Neural progenitor cell (in vitro differentiated cells): ENCODE results near the gene ATP6V0D1. TPM values are rescaled to one million over a fixed set of nuclear protein-coding genes. Genes with fewer than 3 reads are reported as not detected.

Source experiments
- DNase-seq: peaks from one replicate; pipeline ENCODE4 v3.0.0-alpha.2; 2016; ENCODE audit warnings: low spot score
- H2AFZ ChIP-seq: fragments of 200-600 bp; sonication (generic); replicated peaks from 2 replicates; pipeline ENCODE4 v1.6.1; 2016; ENCODE audit warnings: antibody characterized with exemption
- H3F3A ChIP-seq: fragments of 200-600 bp; sonication (generic); 2 replicates; pipeline ENCODE4 v1.6.1; 2016; ENCODE audit warnings: antibody characterized with exemption, low read depth
- H3K27ac ChIP-seq: fragments of 200-600 bp; sonication (generic); 2 replicates; pipeline ENCODE4 v1.5.1; 2016; ENCODE audit warnings: mild to moderate bottlenecking
- H3K27me3 ChIP-seq: fragments of 200-600 bp; sonication (generic); 2 replicates; pipeline ENCODE4 v1.6.1; 2016; ENCODE audit warnings: mild to moderate bottlenecking, moderate library complexity
- H3K36me3 ChIP-seq: fragments of 200-600 bp; sonication (generic); 2 replicates; pipeline ENCODE4 v1.5.1; 2016
- H3K4me1 ChIP-seq: fragments of 200-600 bp; sonication (generic); 2 replicates; pipeline ENCODE4 v1.6.1; 2016; ENCODE audit warnings: mixed run types
- H3K4me2 ChIP-seq: fragments of 200-600 bp; sonication (generic); 2 replicates; pipeline ENCODE4 v1.6.1; 2016
- H3K4me3 ChIP-seq: fragments of 200-600 bp; sonication (generic); 2 replicates; pipeline ENCODE4 v1.5.1; 2016
- H3K79me2 ChIP-seq: fragments of 200-600 bp; sonication (generic); 2 replicates; pipeline ENCODE4 v1.6.1; 2016; ENCODE audit warnings: low read depth
- H3K9ac ChIP-seq: fragments of 200-600 bp; sonication (generic); 2 replicates; pipeline ENCODE4 v1.6.1; 2016
- H3K9me3 ChIP-seq: fragments of 200-600 bp; sonication (generic); 2 replicates; pipeline ENCODE4 v1.5.1; 2016; ENCODE audit warnings: low read depth
- H4K20me1 ChIP-seq: fragments of 200-600 bp; sonication (generic); 2 replicates; pipeline ENCODE4 v1.6.1; 2016; ENCODE audit warnings: low read depth
- H3K27ac Mint-ChIP-seq: 3 replicates; pipeline ENCODE4 v1.8.0; 2021; ENCODE audit warnings: mixed read lengths
- H3K27me3 Mint-ChIP-seq: 2 replicates; pipeline ENCODE4 v1.8.0; 2022; ENCODE audit warnings: low read depth, mild to moderate bottlenecking, inconsistent platforms, moderate library complexity, mixed read lengths; ENCODE audit not compliant: insufficient read depth
- H3K36me3 Mint-ChIP-seq: 3 replicates; pipeline ENCODE4 v1.8.0; 2021; ENCODE audit warnings: mixed read lengths
- H3K4me1 Mint-ChIP-seq: 3 replicates; pipeline ENCODE4 v1.8.0; 2021; ENCODE audit warnings: mixed read lengths
- H3K4me3 Mint-ChIP-seq: 3 replicates; pipeline ENCODE4 v1.8.0; 2021; ENCODE audit warnings: mild to moderate bottlenecking, moderate library complexity, mixed read lengths
- H3K9me3 Mint-ChIP-seq: 3 replicates; pipeline ENCODE4 v1.8.0; 2020; ENCODE audit warnings: mixed read lengths
- EZH2 ChIP-seq: fragments of 200-600 bp; sonication (generic); IDR thresholded peaks from 2 replicates; pipeline ENCODE4 v1.6.1; 2017; ENCODE audit warnings: antibody characterized with exemption, mild to moderate bottlenecking, moderate library complexity
- EZH2phosphoT487 ChIP-seq: fragments of 200-600 bp; sonication (generic); IDR thresholded peaks from 2 replicates; pipeline ENCODE4 v1.6.1; 2017; ENCODE audit warnings: antibody characterized with exemption
- total RNA-seq: library from RNA; depleted of rRNA; stranded (reverse); fragments of >200 nt; gene quantifications from 2 replicates; pipeline ENCODE4 v1.2.3, GENCODE V29; 2015; ENCODE audit warnings: low replicate concordance
- TF ChIP-seq, protein P1 (sequence below): fragments of 200-600 bp; sonication (generic); IDR thresholded peaks from 2 replicates; pipeline ENCODE4 v1.5.1; 2017; ENCODE audit warnings: antibody characterized with exemption, mild to moderate bottlenecking

ATP6V0D1 gene
- total RNA-seq, 1 donor from 2014 or later: 29.7 TPM

GRCh38 chr16:67442581-67443255, 38.2 kb downstream of the ATP6V0D1 start:
- H3K36me3 ChIP-seq: no peaks in the 10 kb centered on the region
- H3K36me3 Mint-ChIP-seq: peaks cover 3% of the 10 kb centered on the region
- H3K4me3 ChIP-seq: no peak overlapping the region
- H3K27ac ChIP-seq: no peak overlapping the region
- H3K27ac Mint-ChIP-seq: no peak overlapping the region
- no peaks in the 10 kb centered on the region for H3K27me3 ChIP-seq
- H3K9me3 Mint-ChIP-seq: no peaks in the 10 kb centered on the region
- H3K27me3 Mint-ChIP-seq: peaks cover 4% of the 10 kb centered on the region
- no peaks in the 10 kb centered on the region for H3K79me2 ChIP-seq
- no peak overlapping the region for H3K4me2 ChIP-seq
- no peak overlapping the region for H3K4me3 Mint-ChIP-seq
- H3F3A ChIP-seq: no peaks in the 10 kb centered on the region
- H3K9me3 ChIP-seq: no peaks in the 10 kb centered on the region
- no peak for DNase-seq
- no peak overlapping the region for H2AFZ ChIP-seq
- H3K9ac ChIP-seq: no peak overlapping the region
- H4K20me1 ChIP-seq: peaks cover 14% of the 10 kb centered on the region
- TF ChIP-seq EZH2phosphoT487 (no peak), EZH2 (no peak)
- TF ChIP-seq, protein P1, sequence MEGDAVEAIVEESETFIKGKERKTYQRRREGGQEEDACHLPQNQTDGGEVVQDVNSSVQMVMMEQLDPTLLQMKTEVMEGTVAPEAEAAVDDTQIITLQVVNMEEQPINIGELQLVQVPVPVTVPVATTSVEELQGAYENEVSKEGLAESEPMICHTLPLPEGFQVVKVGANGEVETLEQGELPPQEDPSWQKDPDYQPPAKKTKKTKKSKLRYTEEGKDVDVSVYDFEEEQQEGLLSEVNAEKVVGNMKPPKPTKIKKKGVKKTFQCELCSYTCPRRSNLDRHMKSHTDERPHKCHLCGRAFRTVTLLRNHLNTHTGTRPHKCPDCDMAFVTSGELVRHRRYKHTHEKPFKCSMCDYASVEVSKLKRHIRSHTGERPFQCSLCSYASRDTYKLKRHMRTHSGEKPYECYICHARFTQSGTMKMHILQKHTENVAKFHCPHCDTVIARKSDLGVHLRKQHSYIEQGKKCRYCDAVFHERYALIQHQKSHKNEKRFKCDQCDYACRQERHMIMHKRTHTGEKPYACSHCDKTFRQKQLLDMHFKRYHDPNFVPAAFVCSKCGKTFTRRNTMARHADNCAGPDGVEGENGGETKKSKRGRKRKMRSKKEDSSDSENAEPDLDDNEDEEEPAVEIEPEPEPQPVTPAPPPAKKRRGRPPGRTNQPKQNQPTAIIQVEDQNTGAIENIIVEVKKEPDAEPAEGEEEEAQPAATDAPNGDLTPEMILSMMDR: no peak
- peaks cover 8% of the 10 kb centered on the region for H3K4me1 Mint-ChIP-seq
- H3K4me1 ChIP-seq: peaks cover 7% of the 10 kb centered on the region

DNA sequence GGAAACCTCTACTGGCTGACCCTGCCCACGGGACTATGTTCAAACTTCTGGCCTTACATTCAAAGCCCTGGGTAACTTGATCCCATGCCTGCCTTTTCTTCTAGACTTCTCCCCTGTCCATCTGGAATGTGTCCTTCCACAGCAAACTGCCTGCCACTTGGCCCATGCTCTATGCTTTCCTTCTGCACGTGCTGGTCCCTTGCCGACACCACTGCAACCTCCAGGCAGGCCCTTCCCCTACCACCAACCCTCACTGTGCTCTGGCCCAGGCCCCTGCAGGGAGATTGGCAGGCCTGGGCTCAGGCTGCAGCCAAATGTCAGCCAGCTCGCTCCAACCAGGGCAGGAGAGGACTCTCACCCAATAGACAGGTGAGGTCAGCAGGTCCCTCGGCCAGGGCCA, 39.0 kb downstream of the ATP6V0D1 start:
- H3K27me3 Mint-ChIP-seq: peaks cover 4% of the 10 kb centered on the region
- Histone ChIP-seq H3K4me3 (no peak overlapping the region), H3K9me3 (no peaks in the 10 kb centered on the region), H3K27me3 (no peaks in the 10 kb centered on the region), H2AFZ (no peak overlapping the region), H3K36me3 (no peaks in the 10 kb centered on the region), H3K4me2 (no peak overlapping the region), H3K27ac (no peak overlapping the region), H3K79me2 (no peaks in the 10 kb centered on the region), H3F3A (no peaks in the 10 kb centered on the region), H3K9ac (no peak overlapping the region), H3K4me1 (peaks cover 7% of the 10 kb centered on the region), H4K20me1 (peaks cover 14% of the 10 kb centered on the region)
- peaks cover 8% of the 10 kb centered on the region for H3K4me1 Mint-ChIP-seq
- TF ChIP-seq EZH2: no peak
- no peak for TF ChIP-seq EZH2phosphoT487
- TF ChIP-seq, protein P1: no peak
- H3K4me3 Mint-ChIP-seq: peak overlapping the region; percentile 36
- H3K27ac Mint-ChIP-seq: peak overlapping the region; percentile 79
- H3K9me3 Mint-ChIP-seq: no peaks in the 10 kb centered on the region
- peaks cover 3% of the 10 kb centered on the region for H3K36me3 Mint-ChIP-seq
- no peak for DNase-seq

DNA sequence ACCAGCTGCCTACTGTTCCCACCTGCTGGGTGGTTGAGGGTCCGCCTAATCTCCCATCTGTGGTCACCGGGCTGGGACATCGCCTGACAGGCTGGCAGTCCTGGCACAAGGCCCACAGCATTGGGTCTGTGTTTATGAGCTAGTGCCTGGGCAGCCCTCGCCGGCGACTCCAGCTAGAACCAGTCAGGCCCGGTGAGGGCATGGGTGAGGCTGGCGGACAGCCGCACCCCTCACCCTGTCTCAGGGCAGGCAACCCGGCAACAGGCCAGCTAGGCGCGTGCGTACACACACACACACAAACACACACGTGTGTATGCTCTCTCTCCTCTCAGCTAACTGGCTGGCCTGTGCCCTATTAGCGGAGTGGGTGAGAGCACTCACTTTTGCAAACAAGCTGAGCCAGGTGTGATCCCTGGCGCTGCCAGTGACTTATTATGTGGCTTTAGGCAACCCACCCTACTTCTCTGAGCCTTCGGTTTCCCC, 39.6 kb downstream of the ATP6V0D1 start:
- Histone ChIP-seq H3K36me3 (no peaks in the 10 kb centered on the region), H3K27me3 (no peaks in the 10 kb centered on the region), H3K4me1 (peaks cover 7% of the 10 kb centered on the region), H3K79me2 (no peaks in the 10 kb centered on the region), H3K9me3 (no peaks in the 10 kb centered on the region), H3K4me2 (no peak overlapping the region), H3K9ac (no peak overlapping the region), H4K20me1 (peaks cover 14% of the 10 kb centered on the region), H2AFZ (no peak overlapping the region), H3K4me3 (no peak overlapping the region), H3F3A (no peaks in the 10 kb centered on the region), H3K27ac (no peak overlapping the region)
- Mint-ChIP-seq H3K4me1 (peaks cover 8% of the 10 kb centered on the region), H3K27me3 (peaks cover 6% of the 10 kb centered on the region), H3K27ac (peak overlapping the region; percentile 79), H3K4me3 (no peak overlapping the region), H3K36me3 (peaks cover 3% of the 10 kb centered on the region), H3K9me3 (no peaks in the 10 kb centered on the region)
- DNase-seq: no peak
- TF ChIP-seq, protein P1: no peak
- TF ChIP-seq EZH2phosphoT487 (no peak), EZH2 (no peak)
